ENCODE results near the gene VAT1. TPM values are rescaled to one million over a fixed set of nuclear protein-coding genes. Genes with fewer than 3 reads are reported as not detected.

VAT1 gene
- total and polyA plus RNA-seq, 7 experiments from 2014 or later: 12.8 to 52.3 (median 34.9) TPM

DNA sequence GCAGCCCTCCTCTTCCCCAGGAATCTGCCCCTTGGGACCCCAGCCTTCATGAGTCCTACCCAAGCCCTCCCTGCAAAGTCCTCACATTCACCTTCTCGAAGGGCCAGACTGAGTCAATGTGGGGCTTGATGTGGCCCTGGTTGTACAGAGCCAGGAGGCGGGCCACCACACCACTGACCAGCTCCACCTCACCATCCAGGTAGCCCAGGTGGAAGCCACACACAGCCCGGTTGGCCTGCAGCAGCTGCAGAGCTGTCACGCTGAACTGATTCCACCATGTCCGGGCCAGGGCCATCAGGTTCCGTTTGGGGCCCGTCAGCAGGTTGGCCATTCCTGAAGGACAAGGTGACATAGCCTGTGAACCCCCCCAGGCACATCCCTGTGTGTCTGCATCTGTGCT is 6.0 kb downstream of the VAT1 start:
- Mint-ChIP-seq H3K9me3 (no peaks in the 10 kb centered on the region), H3K27me3 (peaks cover 0 to 2% (median 0%) of the 10 kb centered on the region in 5 donors), H3K27ac (peak overlapping the region in 3 of 9 donors; percentile 2 to 46 (median 6)), H3K4me3 (no peak overlapping the region), H3K36me3 (peaks cover 0 to 14% (median 0%) of the 10 kb centered on the region in 5 donors), H3K4me1 (peaks cover 8 to 32% (median 31%) of the 10 kb centered on the region in 7 donors)
- Histone ChIP-seq H3K27me3 (ENCODE audit: control insufficient read depth in 2 of 2, insufficient read depth in 2 of 2, low read length in 2 of 2) (no peaks in the 10 kb centered on the region), H3K9me3 (ENCODE audit: control insufficient read depth in 2 of 3, low read length in 3 of 3) (no peaks in the 10 kb centered on the region), H3K36me3 (ENCODE audit: control insufficient read depth in 2 of 3, insufficient read depth in 3 of 3, low read length in 3 of 3) (peaks cover 0 to 39% (median 6%) of the 10 kb centered on the region in 3 experiments), H3K4me3 (ENCODE audit: low read length) (no peak overlapping the region), H3K4me1 (ENCODE audit: control insufficient read depth in 2 of 2, insufficient read depth in 2 of 2, low read length in 2 of 2) (peaks cover 4 to 10% of the 10 kb centered on the region in 2 donors), H3K27ac (ENCODE audit: low read depth, low read length) (no peak overlapping the region)
- intact Hi-C loops (cut with micrococcal nuclease): no loop called here
- no peak for DNase-seq
- no peak for ATAC-seq
- POLR2A ChIA-PET: interaction anchor here (0.6 kb wide), 1 partner anchor 9 kb away, joined by 3 read pairs; the partner anchor contains the start of gene IFI35
- CTCF ChIA-PET: no interaction called here

DNA sequence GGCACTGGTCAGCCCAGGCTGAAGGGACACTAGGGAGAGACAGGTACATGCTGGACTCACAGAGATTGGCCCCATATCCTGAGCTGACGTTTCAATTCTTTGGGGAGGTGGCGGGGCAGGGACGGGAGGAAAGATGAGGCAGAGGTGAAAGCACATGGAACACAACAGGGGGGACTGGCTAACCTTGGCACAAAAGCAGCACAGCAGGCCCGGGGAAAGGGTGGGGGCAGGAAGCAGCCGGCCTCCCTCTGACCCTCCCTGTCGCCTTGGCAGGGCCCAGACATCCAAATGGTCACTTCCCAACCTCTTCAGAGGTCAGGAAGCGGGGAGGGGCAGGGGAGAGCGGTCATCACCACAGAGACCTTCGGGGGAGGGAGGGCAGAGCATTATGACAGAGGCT is 6.6 kb downstream of the VAT1 start:
- Histone ChIP-seq H3K4me3 (ENCODE audit: low read length) (no peak overlapping the region), H3K4me1 (ENCODE audit: control insufficient read depth in 2 of 2, insufficient read depth in 2 of 2, low read length in 2 of 2) (peaks cover 0 to 6% of the 10 kb centered on the region in 2 donors), H3K9me3 (ENCODE audit: control insufficient read depth in 2 of 3, low read length in 3 of 3) (no peaks in the 10 kb centered on the region), H3K36me3 (ENCODE audit: control insufficient read depth in 2 of 3, insufficient read depth in 3 of 3, low read length in 3 of 3) (peaks cover 0 to 44% (median 6%) of the 10 kb centered on the region in 3 experiments), H3K27ac (ENCODE audit: low read depth, low read length) (no peak overlapping the region), H3K27me3 (ENCODE audit: control insufficient read depth in 2 of 2, insufficient read depth in 2 of 2, low read length in 2 of 2) (no peaks in the 10 kb centered on the region)
- no peak for DNase-seq
- CTCF ChIA-PET: no interaction called here
- peaks cover 4 to 33% (median 29%) of the 10 kb centered on the region in 7 donors for H3K4me1 Mint-ChIP-seq
- H3K9me3 Mint-ChIP-seq: no peaks in the 10 kb centered on the region
- no peak for ATAC-seq
- POLR2A ChIA-PET: no interaction called here
- intact Hi-C loops (cut with micrococcal nuclease): no loop called here
- peaks cover 0 to 14% (median 0%) of the 10 kb centered on the region in 5 donors for H3K36me3 Mint-ChIP-seq
- no peaks in the 10 kb centered on the region for H3K27me3 Mint-ChIP-seq
- peak overlapping the region in 4 of 9 donors; percentile 2 to 81 (median 29) for H3K27ac Mint-ChIP-seq
- no peak overlapping the region for H3K4me3 Mint-ChIP-seq

DNA sequence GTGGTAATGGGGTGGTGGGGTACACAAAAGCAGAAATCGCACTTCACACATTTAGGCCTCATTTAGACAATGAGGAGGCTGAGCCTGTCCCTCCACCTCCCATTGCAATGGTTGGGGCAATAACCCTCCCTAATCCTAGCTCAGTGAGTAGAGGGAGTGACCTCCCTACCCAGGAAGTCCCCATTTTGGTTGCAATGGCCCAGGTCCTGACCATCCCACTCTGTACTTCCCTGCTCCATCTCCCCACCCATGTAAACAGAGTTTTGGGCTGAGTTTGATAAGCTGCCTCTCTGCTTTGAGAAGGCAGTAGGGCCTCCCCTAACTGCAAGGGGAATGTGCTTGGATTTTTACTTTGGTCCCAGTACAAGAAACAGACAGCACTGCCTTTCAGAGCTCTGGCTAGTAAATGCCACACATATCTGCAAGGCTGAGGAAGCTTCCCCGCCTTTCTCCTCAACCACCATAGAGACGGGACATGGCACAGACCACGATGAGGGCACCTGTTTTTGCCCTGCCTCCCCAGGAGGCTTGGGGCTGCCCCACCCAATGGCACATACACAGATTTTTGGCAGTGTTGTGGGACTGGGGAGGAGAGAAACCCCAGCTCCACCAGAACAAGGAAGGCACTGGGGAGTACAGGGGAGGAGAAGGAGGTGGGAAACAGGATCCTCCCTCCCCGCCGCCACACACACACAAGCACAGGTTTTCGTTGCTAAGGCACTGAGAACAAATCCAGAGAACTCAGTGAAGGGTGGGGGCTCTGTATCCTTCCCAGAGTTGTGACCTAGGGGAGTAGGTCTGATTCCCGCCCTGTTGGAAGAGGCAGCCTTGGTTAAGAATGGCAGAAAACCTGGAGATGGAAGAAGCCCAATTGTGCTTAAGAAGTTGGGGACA is 7.3 kb downstream of the VAT1 start:
- DNase-seq (no peak), ATAC-seq (no peak)
- ChIA-PET POLR2A (interaction anchor here (0.6 to 1.2 kb wide), 4 partner anchors 8 to 354 kb away, joined by 3 to 4 read pairs (median 3); no protein-coding TSS in a partner anchor), CTCF (no interaction called here)
- no peaks in the 10 kb centered on the region for H3K27me3 ChIP-seq (ENCODE audit: control insufficient read depth in 2 of 2, insufficient read depth in 2 of 2, low read length in 2 of 2)
- peaks cover 0 to 6% of the 10 kb centered on the region in 2 donors for H3K4me1 ChIP-seq (ENCODE audit: control insufficient read depth in 2 of 2, insufficient read depth in 2 of 2, low read length in 2 of 2)
- Mint-ChIP-seq H3K9me3 (no peaks in the 10 kb centered on the region), H3K27me3 (no peaks in the 10 kb centered on the region), H3K36me3 (peaks cover 0 to 16% (median 0%) of the 10 kb centered on the region in 5 donors), H3K27ac (peak overlapping the region in 8 of 9 donors; percentile 17 to 81 (median 46)), H3K4me1 (peaks cover 6 to 34% (median 29%) of the 10 kb centered on the region in 7 donors), H3K4me3 (no peak overlapping the region)
- no peak overlapping the region for H3K4me3 ChIP-seq (ENCODE audit: low read length)
- intact Hi-C loops (cut with micrococcal nuclease): no loop called here
- peaks cover 0 to 45% (median 6%) of the 10 kb centered on the region in 3 experiments for H3K36me3 ChIP-seq (ENCODE audit: control insufficient read depth in 2 of 3, insufficient read depth in 3 of 3, low read length in 3 of 3)
- H3K27ac ChIP-seq (ENCODE audit: low read depth, low read length): no peak overlapping the region
- H3K9me3 ChIP-seq (ENCODE audit: control insufficient read depth in 2 of 3, low read length in 3 of 3): no peaks in the 10 kb centered on the region

DNA sequence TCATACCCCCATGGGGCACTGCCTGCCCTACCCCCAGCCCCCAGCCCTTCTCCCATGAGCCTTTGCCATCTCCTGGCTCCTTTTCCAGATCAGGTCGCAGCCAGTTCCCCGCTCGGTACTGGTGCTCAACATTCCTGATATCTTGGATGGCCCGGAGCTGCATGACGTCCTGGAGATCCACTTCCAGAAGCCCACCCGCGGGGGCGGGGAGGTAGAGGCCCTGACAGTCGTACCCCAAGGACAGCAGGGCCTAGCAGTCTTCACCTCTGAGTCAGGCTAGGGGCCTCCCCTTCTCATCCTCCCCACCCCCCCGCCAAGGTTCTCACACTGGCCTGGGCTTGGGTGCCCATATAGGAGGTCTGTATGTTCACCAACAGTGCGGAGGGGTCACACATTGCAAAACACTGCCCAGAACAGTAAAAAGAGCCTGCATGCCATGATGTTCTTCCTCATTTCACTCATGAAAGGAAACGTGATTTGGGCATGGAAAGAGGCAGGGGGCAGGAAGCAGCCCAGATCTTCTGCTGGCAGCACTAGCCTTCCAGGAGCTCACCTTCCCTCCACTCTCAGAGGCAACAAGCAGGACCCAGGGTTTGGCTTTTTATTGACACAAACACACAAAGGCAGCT is 8.1 kb downstream of the VAT1 start:
- H3K9me3 Mint-ChIP-seq: no peaks in the 10 kb centered on the region
- H3K4me1 ChIP-seq (ENCODE audit: control insufficient read depth in 2 of 2, insufficient read depth in 2 of 2, low read length in 2 of 2): peaks cover 0 to 6% of the 10 kb centered on the region in 2 donors
- peaks cover 6 to 29% (median 23%) of the 10 kb centered on the region in 7 donors for H3K4me1 Mint-ChIP-seq
- ATAC-seq (no peak), DNase-seq (no peak)
- peak overlapping the region in 5 of 9 donors; percentile 34 to 74 (median 53) for H3K27ac Mint-ChIP-seq
- peaks cover 0 to 16% (median 0%) of the 10 kb centered on the region in 5 donors for H3K36me3 Mint-ChIP-seq
- no peak overlapping the region for H3K4me3 ChIP-seq (ENCODE audit: low read length)
- no peak overlapping the region for H3K27ac ChIP-seq (ENCODE audit: low read depth, low read length)
- H3K9me3 ChIP-seq (ENCODE audit: control insufficient read depth in 2 of 3, low read length in 3 of 3): no peaks in the 10 kb centered on the region
- H3K4me3 Mint-ChIP-seq: no peak overlapping the region
- H3K36me3 ChIP-seq (ENCODE audit: control insufficient read depth in 2 of 3, insufficient read depth in 3 of 3, low read length in 3 of 3): peaks cover 0 to 45% (median 6%) of the 10 kb centered on the region in 3 experiments
- POLR2A ChIA-PET: interaction anchor here (0.6 to 1.2 kb wide), 3 partner anchors 10 to 677 kb away, joined by 3 to 4 read pairs (median 3); no protein-coding TSS in a partner anchor
- CTCF ChIA-PET: no interaction called here
- H3K27me3 Mint-ChIP-seq: no peaks in the 10 kb centered on the region
- no peaks in the 10 kb centered on the region for H3K27me3 ChIP-seq (ENCODE audit: control insufficient read depth in 2 of 2, insufficient read depth in 2 of 2, low read length in 2 of 2)
- intact Hi-C loops (cut with micrococcal nuclease): no loop called here

DNA sequence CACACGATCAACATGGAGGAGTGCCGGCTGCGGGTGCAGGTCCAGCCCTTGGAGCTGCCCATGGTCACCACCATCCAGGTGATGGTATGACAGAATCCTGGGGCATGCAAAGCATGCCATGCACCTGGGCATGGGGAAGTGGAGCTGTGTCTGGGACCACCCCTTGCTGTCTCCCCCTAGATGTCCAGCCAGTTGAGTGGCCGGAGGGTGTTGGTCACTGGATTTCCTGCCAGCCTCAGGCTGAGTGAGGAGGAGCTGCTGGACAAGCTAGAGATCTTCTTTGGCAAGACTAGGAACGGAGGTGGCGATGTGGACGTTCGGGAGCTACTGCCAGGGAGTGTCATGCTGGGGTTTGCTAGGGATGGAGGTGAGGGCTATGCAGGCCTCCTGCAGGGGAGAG is 8.9 kb downstream of the VAT1 start:
- no peak for ATAC-seq
- H3K4me3 ChIP-seq (ENCODE audit: low read length): no peak overlapping the region
- ChIA-PET POLR2A (interaction anchor here (0.9 to 2.4 kb wide), 3 partner anchors 11 to 159 kb away, joined by 3 to 12 read pairs (median 4); partner anchors contain the start of gene RPL27), CTCF (no interaction called here)
- no peaks in the 10 kb centered on the region for H3K9me3 ChIP-seq (ENCODE audit: control insufficient read depth in 2 of 3, low read length in 3 of 3)
- intact Hi-C loops (cut with micrococcal nuclease): no loop called here
- no peak for DNase-seq
- peaks cover 0 to 45% (median 6%) of the 10 kb centered on the region in 3 experiments for H3K36me3 ChIP-seq (ENCODE audit: control insufficient read depth in 2 of 3, insufficient read depth in 3 of 3, low read length in 3 of 3)
- Mint-ChIP-seq H3K27ac (no peak overlapping the region), H3K4me3 (no peak overlapping the region), H3K4me1 (peaks cover 6 to 26% (median 15%) of the 10 kb centered on the region in 7 donors), H3K9me3 (no peaks in the 10 kb centered on the region), H3K36me3 (peaks cover 0 to 16% (median 0%) of the 10 kb centered on the region in 5 donors), H3K27me3 (no peaks in the 10 kb centered on the region)
- H3K27me3 ChIP-seq (ENCODE audit: control insufficient read depth in 2 of 2, insufficient read depth in 2 of 2, low read length in 2 of 2): no peaks in the 10 kb centered on the region
- H3K27ac ChIP-seq (ENCODE audit: low read depth, low read length): no peak overlapping the region
- H3K4me1 ChIP-seq (ENCODE audit: control insufficient read depth in 2 of 2, insufficient read depth in 2 of 2, low read length in 2 of 2): no peaks in the 10 kb centered on the region

DNA sequence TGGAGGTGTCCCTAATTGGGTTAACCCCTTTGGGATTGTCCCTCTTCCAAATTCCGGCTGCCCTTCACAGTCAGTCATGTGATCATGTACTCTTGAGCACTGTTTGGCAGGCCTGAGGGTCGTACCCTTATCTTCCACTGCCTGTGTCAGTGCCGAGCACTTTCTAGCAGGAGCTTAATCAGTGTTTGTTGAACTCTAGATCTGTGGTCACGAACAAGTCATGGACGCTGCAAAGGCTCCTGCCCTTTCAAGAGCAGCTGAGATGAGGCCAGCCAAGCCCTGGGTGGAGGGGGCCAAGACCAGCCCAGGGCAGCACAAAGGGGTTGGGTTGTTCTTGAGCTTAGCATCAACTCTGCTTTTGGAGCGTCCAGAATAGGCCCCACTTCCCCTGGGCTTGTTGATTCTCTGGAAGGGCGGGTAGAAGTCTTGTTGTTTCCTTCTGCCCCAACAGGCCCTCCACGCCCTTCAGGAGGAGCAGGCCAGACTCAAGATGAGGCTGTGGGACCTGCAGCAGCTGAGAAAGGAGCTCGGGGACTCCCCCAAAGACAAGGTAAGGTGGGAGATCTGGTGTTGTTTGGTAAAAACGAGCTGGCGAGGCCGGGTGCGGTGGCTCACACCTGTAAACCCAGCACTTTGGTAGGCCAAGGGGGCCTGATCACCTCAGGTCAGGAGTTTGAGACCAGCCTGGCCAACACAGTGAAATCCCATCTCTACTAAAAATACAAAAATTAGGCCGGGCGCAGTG is 10.3 kb downstream of the VAT1 start:
- peak overlapping the region in 2 of 9 donors; percentile 47 to 67 for H3K27ac Mint-ChIP-seq
- CTCF ChIA-PET: interaction anchor here (0.7 to 1.9 kb wide), 2 partner anchors 13 to 321 kb away, joined by 3 to 6 read pairs; partner anchors contain the start of gene RPL27

More for the DNA sequence above, 10.3 kb downstream of the VAT1 start:
- H3K4me3 ChIP-seq (ENCODE audit: low read length): no peak overlapping the region
- H3K36me3 ChIP-seq (ENCODE audit: control insufficient read depth in 2 of 3, insufficient read depth in 3 of 3, low read length in 3 of 3): peaks cover 0 to 45% (median 6%) of the 10 kb centered on the region in 3 experiments
- no peaks in the 10 kb centered on the region for H3K4me1 ChIP-seq (ENCODE audit: control insufficient read depth in 2 of 2, insufficient read depth in 2 of 2, low read length in 2 of 2)
- H3K9me3 ChIP-seq (ENCODE audit: control insufficient read depth in 2 of 3, low read length in 3 of 3): no peaks in the 10 kb centered on the region
- no peak for ATAC-seq
- H3K36me3 Mint-ChIP-seq: peaks cover 0 to 17% (median 0%) of the 10 kb centered on the region in 5 donors
- H3K9me3 Mint-ChIP-seq: no peaks in the 10 kb centered on the region
- peaks cover 6 to 24% (median 18%) of the 10 kb centered on the region in 7 donors for H3K4me1 Mint-ChIP-seq
- H3K27me3 ChIP-seq (ENCODE audit: control insufficient read depth in 2 of 2, insufficient read depth in 2 of 2, low read length in 2 of 2): no peaks in the 10 kb centered on the region
- DNase-seq: no peak
- intact Hi-C loops (cut with micrococcal nuclease): no loop called here
- H3K27ac ChIP-seq (ENCODE audit: low read depth, low read length): no peak overlapping the region
- POLR2A ChIA-PET: interaction anchor here (1.1 to 2.4 kb wide), 3 partner anchors 10 to 160 kb away, joined by 4 to 12 read pairs (median 4); partner anchors contain the start of genes RPL27 and VAT1
- H3K27me3 Mint-ChIP-seq: no peaks in the 10 kb centered on the region
- no peak overlapping the region for H3K4me3 Mint-ChIP-seq
